Ishikawa (cell line): ENCODE results near the gene CD58.

Experiments used
- CEBPB ChIP-seq: IDR thresholded peaks from 2 replicates; pipeline ENCODE4 v1.6.1; 2012
- CREB1 ChIP-seq: IDR thresholded peaks from 2 replicates; pipeline ENCODE4 v1.6.1; 2012; ENCODE audit warnings: low read depth
- EGR1 ChIP-seq: IDR thresholded peaks from 2 replicates; pipeline ENCODE4 v1.6.1; 2012
- EP300 ChIP-seq: IDR thresholded peaks from 2 replicates; pipeline ENCODE4 v1.6.1; 2012; ENCODE audit warnings: borderline replicate concordance
- FOXM1 ChIP-seq: IDR thresholded peaks from 2 replicates; pipeline ENCODE4 v1.6.1; 2012; ENCODE audit warnings: low read depth, borderline replicate concordance
- NFIC ChIP-seq: IDR thresholded peaks from 2 replicates; pipeline ENCODE4 v1.6.1; 2012
- RAD21 ChIP-seq: IDR thresholded peaks from 2 replicates; pipeline ENCODE4 v1.6.1; 2012; ENCODE audit warnings: low read depth
- TAF1 ChIP-seq: IDR thresholded peaks from 2 replicates; pipeline ENCODE4 v1.6.1; 2012; ENCODE audit warnings: low read depth, mild to moderate bottlenecking
- TCF12 ChIP-seq: IDR thresholded peaks from 2 replicates; pipeline ENCODE4 v1.6.1; 2012; ENCODE audit warnings: low read depth
- TEAD4 ChIP-seq: IDR thresholded peaks from 2 replicates; pipeline ENCODE4 v1.6.1; 2012
- YY1 ChIP-seq: IDR thresholded peaks from 2 replicates; pipeline ENCODE4 v1.6.1; 2012; ENCODE audit warnings: low read depth
- ZBTB7A ChIP-seq: IDR thresholded peaks from 2 replicates; pipeline ENCODE4 v1.6.1; 2012; ENCODE audit warnings: low read depth
- TF ChIP-seq, protein P1 (sequence below): IDR thresholded peaks from 2 replicates; pipeline ENCODE4 v1.6.1; 2012
- TF ChIP-seq, protein P2 (sequence below): IDR thresholded peaks from 2 replicates; pipeline ENCODE4 v1.6.1; 2012
- TF ChIP-seq, protein P3 (sequence below): IDR thresholded peaks from 2 replicates; pipeline ENCODE4 v1.6.1; 2012; ENCODE audit warnings: low read depth, mild to moderate bottlenecking

Gene CD58

DNA sequence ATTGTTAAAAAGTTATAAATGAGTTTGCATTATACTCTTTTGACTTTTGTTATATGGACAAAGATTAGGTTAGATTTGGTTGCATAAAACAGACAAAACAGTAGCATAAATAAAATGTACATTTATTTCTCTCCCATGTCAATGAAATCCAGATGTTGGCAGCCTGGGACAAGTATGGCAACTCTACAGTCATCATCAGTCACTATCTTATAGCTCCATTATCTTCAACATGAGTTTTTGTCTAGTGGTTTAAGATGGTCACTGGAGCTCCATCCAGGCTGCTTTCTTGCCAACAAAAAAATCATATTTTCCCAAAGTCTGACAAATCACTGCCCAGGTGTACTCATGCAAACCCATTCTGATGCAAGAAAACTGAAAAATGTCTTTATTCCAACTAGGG, 83.8 kb downstream of the CD58 start:
- TF ChIP-seq EGR1 (no peak), RAD21 (no peak), CEBPB (no peak), NFIC (no peak), CREB1 (no peak), FOXM1 (no peak), TCF12 (no peak), ZBTB7A (no peak)
- TF ChIP-seq, protein P1, sequence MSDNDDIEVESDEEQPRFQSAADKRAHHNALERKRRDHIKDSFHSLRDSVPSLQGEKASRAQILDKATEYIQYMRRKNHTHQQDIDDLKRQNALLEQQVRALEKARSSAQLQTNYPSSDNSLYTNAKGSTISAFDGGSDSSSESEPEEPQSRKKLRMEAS: no peak
- TF ChIP-seq, protein P2, sequence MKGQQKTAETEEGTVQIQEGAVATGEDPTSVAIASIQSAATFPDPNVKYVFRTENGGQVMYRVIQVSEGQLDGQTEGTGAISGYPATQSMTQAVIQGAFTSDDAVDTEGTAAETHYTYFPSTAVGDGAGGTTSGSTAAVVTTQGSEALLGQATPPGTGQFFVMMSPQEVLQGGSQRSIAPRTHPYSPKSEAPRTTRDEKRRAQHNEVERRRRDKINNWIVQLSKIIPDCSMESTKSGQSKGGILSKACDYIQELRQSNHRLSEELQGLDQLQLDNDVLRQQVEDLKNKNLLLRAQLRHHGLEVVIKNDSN: no peak
- TF ChIP-seq, protein P3, sequence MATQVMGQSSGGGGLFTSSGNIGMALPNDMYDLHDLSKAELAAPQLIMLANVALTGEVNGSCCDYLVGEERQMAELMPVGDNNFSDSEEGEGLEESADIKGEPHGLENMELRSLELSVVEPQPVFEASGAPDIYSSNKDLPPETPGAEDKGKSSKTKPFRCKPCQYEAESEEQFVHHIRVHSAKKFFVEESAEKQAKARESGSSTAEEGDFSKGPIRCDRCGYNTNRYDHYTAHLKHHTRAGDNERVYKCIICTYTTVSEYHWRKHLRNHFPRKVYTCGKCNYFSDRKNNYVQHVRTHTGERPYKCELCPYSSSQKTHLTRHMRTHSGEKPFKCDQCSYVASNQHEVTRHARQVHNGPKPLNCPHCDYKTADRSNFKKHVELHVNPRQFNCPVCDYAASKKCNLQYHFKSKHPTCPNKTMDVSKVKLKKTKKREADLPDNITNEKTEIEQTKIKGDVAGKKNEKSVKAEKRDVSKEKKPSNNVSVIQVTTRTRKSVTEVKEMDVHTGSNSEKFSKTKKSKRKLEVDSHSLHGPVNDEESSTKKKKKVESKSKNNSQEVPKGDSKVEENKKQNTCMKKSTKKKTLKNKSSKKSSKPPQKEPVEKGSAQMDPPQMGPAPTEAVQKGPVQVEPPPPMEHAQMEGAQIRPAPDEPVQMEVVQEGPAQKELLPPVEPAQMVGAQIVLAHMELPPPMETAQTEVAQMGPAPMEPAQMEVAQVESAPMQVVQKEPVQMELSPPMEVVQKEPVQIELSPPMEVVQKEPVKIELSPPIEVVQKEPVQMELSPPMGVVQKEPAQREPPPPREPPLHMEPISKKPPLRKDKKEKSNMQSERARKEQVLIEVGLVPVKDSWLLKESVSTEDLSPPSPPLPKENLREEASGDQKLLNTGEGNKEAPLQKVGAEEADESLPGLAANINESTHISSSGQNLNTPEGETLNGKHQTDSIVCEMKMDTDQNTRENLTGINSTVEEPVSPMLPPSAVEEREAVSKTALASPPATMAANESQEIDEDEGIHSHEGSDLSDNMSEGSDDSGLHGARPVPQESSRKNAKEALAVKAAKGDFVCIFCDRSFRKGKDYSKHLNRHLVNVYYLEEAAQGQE: no peak

- TF ChIP-seq TEAD4 (no peak), TAF1 (no peak), RAD21 (no peak), CEBPB (no peak), YY1 (no peak), FOXM1 (no peak), EP300 (no peak), EGR1 (no peak)
- TF ChIP-seq, protein P1: no peak
Measured at GRCh38 chr1:116486424-116486823, 84.4 kb downstream of the CD58 start.

- TF ChIP-seq, protein P3: no peak
- TF ChIP-seq CEBPB: no peak
- no peak for TF ChIP-seq TAF1
- no peak for TF ChIP-seq RAD21
- TF ChIP-seq FOXM1: no peak
- TF ChIP-seq, protein P2: no peak
- TF ChIP-seq TCF12: no peak
- TF ChIP-seq NFIC: no peak
- TF ChIP-seq YY1: no peak
- no peak for TF ChIP-seq ZBTB7A
- TF ChIP-seq EGR1: no peak
- TF ChIP-seq TEAD4: no peak
- no peak for TF ChIP-seq CREB1
- TF ChIP-seq EP300: no peak
- TF ChIP-seq, protein P1: no peak
Measured at GRCh38 chr1:116485976-116486375, 84.8 kb downstream of the CD58 start.

- TF ChIP-seq TEAD4: no peak
- TF ChIP-seq RAD21: peak; percentile 97
Measured at GRCh38 chr1:116485071-116485735, 85.6 kb downstream of the CD58 start.

- TF ChIP-seq, protein P2: no peak
- TF ChIP-seq, protein P1: no peak
- TF ChIP-seq EP300 (no peak), RAD21 (no peak), TEAD4 (no peak), NFIC (no peak), CREB1 (no peak), CEBPB (no peak), TAF1 (no peak), YY1 (no peak), EGR1 (no peak), ZBTB7A (no peak), FOXM1 (no peak), TCF12 (no peak)
- TF ChIP-seq, protein P3: no peak
Measured at GRCh38 chr1:116483481-116484309, 87.1 kb downstream of the CD58 start.
